ENCODE results near the gene TMEM258. TPM values are rescaled to one million over a fixed set of nuclear protein-coding genes. Genes with fewer than 3 reads are reported as not detected.

Gene TMEM258
- total and polyA plus RNA-seq, 2 donors (not counting 3 experiments of a cell fraction or from before 2014, with no cell fraction given), result 140 to 534 TPM

GRCh38 chr11:61828379-61828628 lies 35.9 kb upstream of the TMEM258 start:
- Histone ChIP-seq H3K36me3 (ENCODE audit: control insufficient read depth in 2 of 2, extremely low read depth in 1 of 2, insufficient read depth in 2 of 2, low read length in 2 of 2) (no peaks in the 10 kb centered on the region), H3K4me1 (ENCODE audit: control insufficient read depth, extremely low read depth, insufficient read depth, low read length) (peaks cover 45% of the 10 kb centered on the region), H3K9me3 (replicated peaks; ENCODE audit: control insufficient read depth, insufficient read depth, low read length) (no peaks in the 10 kb centered on the region), H3K4me2 (ENCODE audit: insufficient read depth, low read length) (peak overlapping the region; percentile 77), H3K79me2 (ENCODE audit: control insufficient read depth, insufficient read depth, low read length) (peaks cover 53% of the 10 kb centered on the region), H3K9me1 (replicated peaks; ENCODE audit: control insufficient read depth, extremely low read depth, insufficient read depth, low read length) (no peaks in the 10 kb centered on the region), H3K27ac (ENCODE audit: insufficient read depth, low read depth, low read length) (peak overlapping the region; percentile 86), H3K27me3 (ENCODE audit: control insufficient read depth in 2 of 2, insufficient read depth in 2 of 2, low read length in 2 of 2) (no peaks in the 10 kb centered on the region), H4K20me1 (replicated peaks; ENCODE audit: control insufficient read depth, extremely low read depth, insufficient read depth, low read length) (peaks cover 4% of the 10 kb centered on the region), H3K4me3 (replicated peaks in 1 of 3; ENCODE audit: insufficient read depth in 1 of 3, low read depth in 1 of 3, low read length in 3 of 3) (peak overlapping the region; percentile 69 to 93 (median 76)), H2AFZ (ENCODE audit: low read depth, low read length) (no peak overlapping the region), H3K9ac (replicated peaks; ENCODE audit: extremely low read depth, insufficient read depth, low read length) (peak overlapping the region; percentile 43)
- TF ChIP-seq POLR2A (IDR thresholded peaks at IDR 0.05; ENCODE audit: low read depth, low read length) (peak; percentile 87), EZH2 (IDR thresholded peaks at IDR 0.05; ENCODE audit: borderline replicate concordance, low read depth, low read length, severe bottlenecking) (no peak), POLR2AphosphoS5 (IDR thresholded peaks at IDR 0.05; ENCODE audit: insufficient read depth, low read depth, low read length) (no peak), MAX (IDR thresholded peaks at IDR 0.05; ENCODE audit: insufficient read depth, insufficient read length) (no peak), CTCF (IDR thresholded peaks at IDR 0.05; ENCODE audit: extremely low read depth in 1 of 2, insufficient read depth in 1 of 2, low read depth in 1 of 2, low read length in 2 of 2) (no peak), MYC (IDR thresholded peaks at IDR 0.05; ENCODE audit: low read depth, low read length) (no peak)
- no TSS peak for BruUV-seq (replicated peaks)
- dilution Hi-C loops (cut with MboI; ENCODE audit: extremely low pct_ligation_motif_present, low sequenced_read_pairs) (no loop called here), intact Hi-C loops (cut with micrococcal nuclease) (no loop called here)
- DNase-seq (ENCODE audit: low read depth, low spot score), result no peak
- ChIA-PET POLR2A (interaction anchor here (1.8 to 4.3 kb wide), 2 partner anchors 12 to 31 kb away, joined by 4 to 36 read pairs; partner anchors contain the start of gene FADS1), CTCF (interaction anchor here (1.0 to 3.6 kb wide), 10 partner anchors 8 to 280 kb away, joined by 3 to 50 read pairs (median 4); partner anchors contain the start of genes FADS1, FEN1 and TMEM258)
- FAIRE-seq, result peak; percentile 24
